Measurements from ENCODE around the gene LMAN2. TPM values are rescaled to one million over a fixed set of nuclear protein-coding genes. Genes with fewer than 3 reads are reported as not detected.

LMAN2 gene
- total and polyA plus RNA-seq, 2 experiments from 2014 or later = 153 to 227 TPM

GRCh38 chr5:177291735-177292134, 59.7 kb downstream of the LMAN2 start:
- no peak overlapping the region for H2AFZ ChIP-seq
- Mint-ChIP-seq H3K9me3 (no peaks in the 10 kb centered on the region), H3K36me3 (ENCODE audit: low read depth) (peaks cover 95% of the 10 kb centered on the region), H3K4me1 (peaks cover 9% of the 10 kb centered on the region), H3K27me3 (ENCODE audit: insufficient read depth, low read depth, poor library complexity) (peaks cover 16% of the 10 kb centered on the region), H3K27ac (no peak overlapping the region), H3K4me3 (no peak overlapping the region)
- no peak overlapping the region for H3K4me3 ChIP-seq
- no peak overlapping the region for H3K4me2 ChIP-seq
- ATAC-seq (no peak), DNase-seq (ENCODE audit: low spot score) (no peak)
- H3K27ac ChIP-seq (ENCODE audit: low read depth) = no peak overlapping the region
- H4K20me1 ChIP-seq (replicated peaks; ENCODE audit: insufficient read depth) = peaks cover 47% of the 10 kb centered on the region
- H3K79me2 ChIP-seq (replicated peaks; ENCODE audit: insufficient read depth) = peaks cover 13% of the 10 kb centered on the region; the same call in 1 of the 2 replicates
- peaks cover 25% of the 10 kb centered on the region for H3F3A ChIP-seq (replicated peaks; ENCODE audit: low read depth)
- TF ChIP-seq, protein P1, sequence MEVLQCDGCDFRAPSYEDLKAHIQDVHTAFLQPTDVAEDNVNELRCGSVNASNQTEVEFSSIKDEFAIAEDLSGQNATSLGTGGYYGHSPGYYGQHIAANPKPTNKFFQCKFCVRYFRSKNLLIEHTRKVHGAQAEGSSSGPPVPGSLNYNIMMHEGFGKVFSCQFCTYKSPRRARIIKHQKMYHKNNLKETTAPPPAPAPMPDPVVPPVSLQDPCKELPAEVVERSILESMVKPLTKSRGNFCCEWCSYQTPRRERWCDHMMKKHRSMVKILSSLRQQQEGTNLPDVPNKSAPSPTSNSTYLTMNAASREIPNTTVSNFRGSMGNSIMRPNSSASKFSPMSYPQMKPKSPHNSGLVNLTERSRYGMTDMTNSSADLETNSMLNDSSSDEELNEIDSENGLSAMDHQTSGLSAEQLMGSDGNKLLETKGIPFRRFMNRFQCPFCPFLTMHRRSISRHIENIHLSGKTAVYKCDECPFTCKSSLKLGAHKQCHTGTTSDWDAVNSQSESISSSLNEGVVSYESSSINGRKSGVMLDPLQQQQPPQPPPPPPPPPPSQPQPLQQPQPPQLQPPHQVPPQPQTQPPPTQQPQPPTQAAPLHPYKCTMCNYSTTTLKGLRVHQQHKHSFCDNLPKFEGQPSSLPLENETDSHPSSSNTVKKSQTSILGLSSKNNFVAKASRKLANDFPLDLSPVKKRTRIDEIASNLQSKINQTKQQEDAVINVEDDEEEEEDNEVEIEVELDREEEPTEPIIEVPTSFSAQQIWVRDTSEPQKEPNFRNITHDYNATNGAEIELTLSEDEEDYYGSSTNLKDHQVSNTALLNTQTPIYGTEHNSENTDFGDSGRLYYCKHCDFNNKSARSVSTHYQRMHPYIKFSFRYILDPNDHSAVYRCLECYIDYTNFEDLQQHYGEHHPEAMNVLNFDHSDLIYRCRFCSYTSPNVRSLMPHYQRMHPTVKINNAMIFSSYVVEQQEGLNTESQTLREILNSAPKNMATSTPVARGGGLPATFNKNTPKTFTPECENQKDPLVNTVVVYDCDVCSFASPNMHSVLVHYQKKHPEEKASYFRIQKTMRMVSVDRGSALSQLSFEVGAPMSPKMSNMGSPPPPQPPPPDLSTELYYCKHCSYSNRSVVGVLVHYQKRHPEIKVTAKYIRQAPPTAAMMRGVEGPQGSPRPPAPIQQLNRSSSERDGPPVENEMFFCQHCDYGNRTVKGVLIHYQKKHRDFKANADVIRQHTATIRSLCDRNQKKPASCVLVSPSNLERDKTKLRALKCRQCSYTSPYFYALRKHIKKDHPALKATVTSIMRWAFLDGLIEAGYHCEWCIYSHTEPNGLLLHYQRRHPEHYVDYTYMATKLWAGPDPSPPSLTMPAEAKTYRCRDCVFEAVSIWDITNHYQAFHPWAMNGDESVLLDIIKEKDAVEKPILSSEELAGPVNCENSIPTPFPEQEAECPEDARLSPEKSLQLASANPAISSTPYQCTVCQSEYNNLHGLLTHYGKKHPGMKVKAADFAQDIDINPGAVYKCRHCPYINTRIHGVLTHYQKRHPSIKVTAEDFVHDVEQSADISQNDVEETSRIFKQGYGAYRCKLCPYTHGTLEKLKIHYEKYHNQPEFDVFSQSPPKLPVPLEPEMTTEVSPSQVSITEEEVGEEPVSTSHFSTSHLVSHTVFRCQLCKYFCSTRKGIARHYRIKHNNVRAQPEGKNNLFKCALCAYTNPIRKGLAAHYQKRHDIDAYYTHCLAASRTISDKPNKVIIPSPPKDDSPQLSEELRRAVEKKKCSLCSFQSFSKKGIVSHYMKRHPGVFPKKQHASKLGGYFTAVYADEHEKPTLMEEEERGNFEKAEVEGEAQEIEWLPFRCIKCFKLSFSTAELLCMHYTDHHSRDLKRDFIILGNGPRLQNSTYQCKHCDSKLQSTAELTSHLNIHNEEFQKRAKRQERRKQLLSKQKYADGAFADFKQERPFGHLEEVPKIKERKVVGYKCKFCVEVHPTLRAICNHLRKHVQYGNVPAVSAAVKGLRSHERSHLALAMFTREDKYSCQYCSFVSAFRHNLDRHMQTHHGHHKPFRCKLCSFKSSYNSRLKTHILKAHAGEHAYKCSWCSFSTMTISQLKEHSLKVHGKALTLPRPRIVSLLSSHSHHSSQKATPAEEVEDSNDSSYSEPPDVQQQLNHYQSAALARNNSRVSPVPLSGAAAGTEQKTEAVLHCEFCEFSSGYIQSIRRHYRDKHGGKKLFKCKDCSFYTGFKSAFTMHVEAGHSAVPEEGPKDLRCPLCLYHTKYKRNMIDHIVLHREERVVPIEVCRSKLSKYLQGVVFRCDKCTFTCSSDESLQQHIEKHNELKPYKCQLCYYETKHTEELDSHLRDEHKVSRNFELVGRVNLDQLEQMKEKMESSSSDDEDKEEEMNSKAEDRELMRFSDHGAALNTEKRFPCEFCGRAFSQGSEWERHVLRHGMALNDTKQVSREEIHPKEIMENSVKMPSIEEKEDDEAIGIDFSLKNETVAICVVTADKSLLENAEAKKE (CRISPR knock-in tag; IDR thresholded peaks at IDR 0.05) = no peak
- TF ChIP-seq CREB1 (CRISPR knock-in tag; IDR thresholded peaks at IDR 0.05; ENCODE audit: low read depth) (no peak), ETS1 (IDR thresholded peaks at IDR 0.05) (no peak), POLR2AphosphoS5 (IDR thresholded peaks at IDR 0.05; ENCODE audit: low read depth) (no peak), NANOG (IDR thresholded peaks at IDR 0.05; ENCODE audit: borderline replicate concordance) (no peak), REST (IDR thresholded peaks at IDR 0.05; ENCODE audit: unreplicated experiment) (no peak), EZH2phosphoT487 (IDR thresholded peaks at IDR 0.05; ENCODE audit: unreplicated experiment) (no peak), STAT1 (IDR thresholded peaks at IDR 0.05; ENCODE audit: unreplicated experiment) (no peak), ZNF114 (CRISPR knock-in tag; IDR thresholded peaks at IDR 0.05) (no peak), EZH2 (IDR thresholded peaks at IDR 0.05; ENCODE audit: low read depth, unreplicated experiment) (no peak)
- no peaks in the 10 kb centered on the region for H3K9me2 ChIP-seq (ENCODE audit: insufficient read depth)
- peaks cover 75% of the 10 kb centered on the region for H3K36me3 ChIP-seq (ENCODE audit: insufficient read depth)
- H3K27me3 ChIP-seq (ENCODE audit: insufficient read depth) = no peaks in the 10 kb centered on the region
- H3K4me1 ChIP-seq (ENCODE audit: insufficient read depth) = peaks cover 3% of the 10 kb centered on the region

Measured in GM23338 (cell line).